HG03025 (cell line): ENCODE data around the gene DNAJC10.
A peak's percentile ranks its signal among the peaks of the same experiment; 100 is the strongest.
"Not testable (repeated sequence)": the region's sequence is repeated elsewhere in the genome, so short reads cannot be mapped to it uniquely, and the experiment has no call there.

Source experiments
- ATAC-seq: cut with Tn5 transposase; IDR thresholded peaks from one replicate; pipeline ENCODE4 v1.9.1; 2021; ENCODE audit warnings: mild to moderate bottlenecking, moderate library complexity; ENCODE audit not compliant: unreplicated experiment, low FRiP score

DNAJC10 gene

GRCh38 chr2:182715892-182716649, at the start of gene DNAJC10:
Gene DNAJC10 (plus strand): TSS chr2:182716257. CDS start chr2:182718087, 1,830 bp downstream.
- peak; percentile 86 for ATAC-seq

- ATAC-seq, result peak; percentile 82
Measured at GRCh38 chr2:182666674-182667314, 49.3 kb upstream of the DNAJC10 start.

- ATAC-seq, result peak; percentile 29
Measured at GRCh38 chr2:182667315-182667695, 48.8 kb upstream of the DNAJC10 start.

- ATAC-seq, result no peak
Measured at GRCh38 chr2:182668671-182669070, 47.4 kb upstream of the DNAJC10 start.

- ATAC-seq, result no peak
Measured at GRCh38 chr2:182672466-182673165, 43.4 kb upstream of the DNAJC10 start.

GRCh38 chr2:182680837-182681236, 35.2 kb upstream of the DNAJC10 start:
- no peak for ATAC-seq

GRCh38 chr2:182682210-182682609, 33.8 kb upstream of the DNAJC10 start:
- no peak for ATAC-seq

GRCh38 chr2:182685559-182685958, 30.5 kb upstream of the DNAJC10 start:
- ATAC-seq, result no peak

- not testable (repeated sequence) for ATAC-seq
Measured at GRCh38 chr2:182686763-182687162, 29.3 kb upstream of the DNAJC10 start.

GRCh38 chr2:182694189-182694588, 21.9 kb upstream of the DNAJC10 start:
- ATAC-seq, result no peak

GRCh38 chr2:182695776-182696175, 20.3 kb upstream of the DNAJC10 start:
- ATAC-seq, result no peak

- no peak for ATAC-seq
Measured at GRCh38 chr2:182698671-182699070, 17.4 kb upstream of the DNAJC10 start.

GRCh38 chr2:182705761-182706160, 10.3 kb upstream of the DNAJC10 start:
- ATAC-seq, result no peak

- ATAC-seq, result no peak
Measured at GRCh38 chr2:182706751-182707150, 9.3 kb upstream of the DNAJC10 start.

GRCh38 chr2:182713601-182714000, 2.5 kb upstream of the DNAJC10 start:
- ATAC-seq, result no peak

- ATAC-seq, result no peak
Measured at GRCh38 chr2:182715121-182715891, 751 bp upstream of the DNAJC10 start.

GRCh38 chr2:182716650-182716979, 558 bp downstream of the DNAJC10 start:
- peak; percentile 6 for ATAC-seq

GRCh38 chr2:182717416-182717815, 1.4 kb downstream of the DNAJC10 start:
- peak; percentile 39 for ATAC-seq

- no peak for ATAC-seq
Measured at GRCh38 chr2:182717816-182718215, 1.8 kb downstream of the DNAJC10 start.

GRCh38 chr2:182718459-182718858, 2.4 kb downstream of the DNAJC10 start:
- ATAC-seq, result no peak

GRCh38 chr2:182719116-182719515, 3.1 kb downstream of the DNAJC10 start:
- not testable (repeated sequence) for ATAC-seq
